PC-3 (cell line): ENCODE results near the gene MACROD1. TPM values are rescaled to one million over a fixed set of nuclear protein-coding genes. Genes with fewer than 3 reads are reported as not detected.

Source experiments
- ATAC-seq: fragments of 200-7000 bp; cut with Tn5 transposase; 2 replicates; pipeline ENCODE4 v1.9.1; 2020; ENCODE audit warnings: mild to moderate bottlenecking, moderate library complexity
- BruUV-seq: library from RNA; stranded (reverse); fragments of 400-500 nt; replicated peaks from 2 replicates; lab custom pipeline; 2021; lab: Mats Ljungman, UMichigan
- CTCF ChIA-PET: fragments of 300-600 bp; sonication (Branson Sonifier 250); formaldehyde crosslinking; loops from one replicate; lab custom pipeline; 2022; ENCODE audit warnings: antibody characterized with exemption; lab: Charles Lee
- POLR2A ChIA-PET: fragments of 300-600 bp; sonication (Branson Sonifier 250); formaldehyde crosslinking; loops from one replicate; lab custom pipeline; 2022; ENCODE audit warnings: antibody characterized with exemption; ENCODE audit not compliant: unreplicated experiment; lab: Charles Lee
- DNase-seq: peaks from one replicate; pipeline ENCODE4 v3.0.0-alpha.2; 2015
- H2AFZ ChIP-seq: fragments of 300-600 bp; sonication (generic); 2 replicates; pipeline ENCODE4 v1.6.0; 2016; ENCODE audit warnings: antibody characterized with exemption, low read length
- H3F3A ChIP-seq: fragments of 300-600 bp; sonication (generic); one replicate; pipeline ENCODE4 v1.6.0; 2017; ENCODE audit warnings: antibody characterized with exemption, low read length, control low read depth, mild to moderate bottlenecking; ENCODE audit not compliant: unreplicated experiment
- H3K27ac ChIP-seq: fragments of 300-600 bp; sonication (generic); 2 replicates; pipeline ENCODE4 v1.5.1; 2016; ENCODE audit warnings: mild to moderate bottlenecking, low read length
- H3K27me3 ChIP-seq: fragments of 300-600 bp; sonication (generic); 2 replicates; pipeline ENCODE4 v1.6.1; 2016; ENCODE audit warnings: low read length, mixed read lengths
- H3K36me3 ChIP-seq: fragments of 300-600 bp; sonication (generic); 2 replicates; pipeline ENCODE4 v1.6.1; 2016; ENCODE audit warnings: low read depth, mixed run types, low read length, mixed read lengths
- H3K4me1 ChIP-seq: fragments of 300-600 bp; sonication (generic); 2 replicates; pipeline ENCODE4 v1.5.1; 2016; ENCODE audit warnings: low read length; ENCODE audit not compliant: insufficient read depth
- H3K4me2 ChIP-seq: fragments of 300-600 bp; sonication (generic); 2 replicates; pipeline ENCODE4 v1.6.0; 2016; ENCODE audit warnings: low read length
- H3K4me3 ChIP-seq: fragments of 300-600 bp; sonication (generic); 2 replicates; pipeline ENCODE4 v1.5.1; 2016; ENCODE audit warnings: mild to moderate bottlenecking, low read length, mixed read lengths
- H3K79me2 ChIP-seq: fragments of 300-600 bp; sonication (generic); 2 replicates; pipeline ENCODE4 v1.6.1; 2017; ENCODE audit warnings: low read length, mixed read lengths
- H3K9ac ChIP-seq: fragments of 300-600 bp; sonication (generic); 2 replicates; pipeline ENCODE4 v1.6.0; 2016; ENCODE audit warnings: mild to moderate bottlenecking, low read length
- H3K9me2 ChIP-seq: fragments of 300-600 bp; sonication (generic); replicated peaks from 2 replicates; pipeline ENCODE4 v1.6.1; 2016; ENCODE audit warnings: mixed run types, low read length, mixed read lengths
- H3K9me3 ChIP-seq: fragments of 300-600 bp; sonication (generic); 2 replicates; pipeline ENCODE4 v1.6.1; 2016; ENCODE audit warnings: low read length, mixed read lengths
- H4K20me1 ChIP-seq: fragments of 300-600 bp; sonication (generic); 2 replicates; pipeline ENCODE4 v1.6.1; 2016; ENCODE audit warnings: low read length, mixed read lengths
- CTCF ChIP-seq: fragments of 300-600 bp; sonication (generic); conservative IDR thresholded peaks from 2 replicates; pipeline ENCODE4 v1.5.1; 2017; ENCODE audit warnings: antibody characterized with exemption, low read depth, mild to moderate bottlenecking, low read length
- EZH2 ChIP-seq: fragments of 300-600 bp; sonication (generic); IDR thresholded peaks from one replicate; pipeline ENCODE4 v1.6.1; 2017; ENCODE audit warnings: antibody characterized with exemption, mild to moderate bottlenecking, low read length; ENCODE audit not compliant: unreplicated experiment
- EZH2phosphoT487 ChIP-seq: fragments of 300-600 bp; sonication (generic); IDR thresholded peaks from 2 replicates; pipeline ENCODE4 v1.6.1; 2018; ENCODE audit warnings: mild to moderate bottlenecking, antibody characterized with exemption, low read length, borderline replicate concordance
- intact Hi-C: fragments of 100-400 bp; cut with micrococcal nuclease; formaldehyde crosslinking; loops from 2 replicates; pipeline ENCODE4 v1.9.0; 2023
- total RNA-seq: library from RNA; depleted of rRNA; stranded (reverse); fragments of >200 nt; gene quantifications from 2 replicates; pipeline ENCODE4 v1.2.3, GENCODE V29; 2014

Gene MACROD1
- total RNA-seq, 1 experiment from 2014 or later, result 71.4 TPM

DNA sequence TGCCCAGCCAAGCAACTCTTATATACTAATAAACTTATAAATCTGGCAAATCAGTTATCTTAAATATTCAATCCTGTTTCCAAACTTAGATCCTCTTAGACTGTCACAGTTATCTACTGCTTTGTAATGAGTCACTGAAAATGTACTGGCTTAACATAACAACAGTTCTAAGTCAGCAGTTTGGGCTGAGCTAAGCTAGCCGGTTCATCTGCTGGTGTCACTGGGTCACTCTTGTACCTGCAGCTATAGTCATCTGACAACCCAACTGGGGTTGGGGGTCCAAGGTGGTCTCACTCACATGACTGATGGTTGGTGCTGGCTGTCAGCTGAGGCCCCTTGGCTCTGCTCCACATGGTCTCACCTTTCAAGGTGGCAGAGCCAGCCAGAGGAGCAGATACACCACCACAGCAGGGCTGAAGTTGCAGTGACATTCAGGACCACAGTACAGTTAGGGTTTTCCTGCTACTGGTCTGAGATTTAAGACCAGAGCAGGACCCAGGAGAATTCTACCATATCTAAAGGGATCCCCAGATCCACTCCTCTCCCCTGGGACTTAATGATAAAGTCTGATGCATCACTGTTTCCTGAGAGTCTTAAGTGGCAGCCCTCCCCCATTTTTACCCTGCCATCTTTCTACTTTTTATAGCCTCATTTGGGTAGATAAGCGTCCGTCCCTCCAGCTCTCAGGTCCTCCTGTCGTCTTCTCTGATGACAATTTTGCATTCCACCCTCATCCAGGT, 7.9 kb upstream of the MACROD1 start:
- ChIA-PET POLR2A (interaction anchor here (0.6 kb wide), 1 partner anchor 113 kb away, joined by 4 read pairs; no protein-coding TSS in a partner anchor), CTCF (no interaction called here)
- H3K36me3 ChIP-seq, result no peaks in the 10 kb centered on the region
- H3K79me2 ChIP-seq, result no peaks in the 10 kb centered on the region
- no peaks in the 10 kb centered on the region for H3F3A ChIP-seq
- no peaks in the 10 kb centered on the region for H3K9me3 ChIP-seq
- no peaks in the 10 kb centered on the region for H3K9me2 ChIP-seq
- no peaks in the 10 kb centered on the region for H3K4me1 ChIP-seq
- H3K27ac ChIP-seq, result no peak overlapping the region
- no peak for TF ChIP-seq EZH2
- no peak for TF ChIP-seq EZH2phosphoT487
- TF ChIP-seq CTCF, result no peak
- H3K27me3 ChIP-seq, result no peaks in the 10 kb centered on the region
- intact Hi-C loops, result no loop called here
- BruUV-seq, result no TSS peak
- H3K4me3 ChIP-seq, result no peak overlapping the region
- no peak overlapping the region for H3K4me2 ChIP-seq
- no peaks in the 10 kb centered on the region for H4K20me1 ChIP-seq
- no peak overlapping the region for H2AFZ ChIP-seq
- no peak overlapping the region for H3K9ac ChIP-seq
- DNase-seq (peak; percentile 14), ATAC-seq (no peak)

DNA sequence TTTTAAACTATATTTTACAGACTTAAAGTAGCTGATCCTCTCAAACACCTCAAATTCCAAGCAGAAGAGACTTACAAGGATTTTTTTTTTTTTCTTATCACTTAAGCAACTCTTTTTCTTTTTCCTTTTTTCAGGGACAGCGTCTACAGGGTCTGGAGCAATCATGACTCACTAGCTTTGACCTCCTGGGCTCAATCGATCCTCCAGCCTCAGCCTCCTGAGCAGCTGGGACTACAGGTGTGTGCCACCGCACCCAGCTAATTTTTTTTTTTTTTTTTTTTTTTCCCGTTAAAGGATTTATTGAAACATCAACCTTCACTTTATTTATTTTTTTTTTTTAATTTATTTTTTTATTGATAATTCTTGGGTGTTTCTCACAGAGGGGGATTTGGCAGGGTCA, 4.5 kb upstream of the MACROD1 start:
- ChIA-PET CTCF (interaction anchor here (0.5 to 0.7 kb wide), 2 partner anchors 14 to 144 kb away, joined by 4 to 11 read pairs; no protein-coding TSS in a partner anchor), POLR2A (no interaction called here)
- Histone ChIP-seq H3K27ac (no peak overlapping the region), H3K4me3 (no peak overlapping the region), H3K4me2 (no peak overlapping the region), H3K27me3 (no peaks in the 10 kb centered on the region), H3K9ac (no peak overlapping the region), H3K9me3 (no peaks in the 10 kb centered on the region), H3F3A (no peaks in the 10 kb centered on the region), H4K20me1 (no peaks in the 10 kb centered on the region), H3K9me2 (no peaks in the 10 kb centered on the region), H3K4me1 (0 out of 2 replicates have a peak, but pooled peaks cover 4% of the 10 kb centered on the region), H3K79me2 (peaks cover 6% of the 10 kb centered on the region), H3K36me3 (no peaks in the 10 kb centered on the region), H2AFZ (no peak overlapping the region)
- ATAC-seq (no peak), DNase-seq (no peak)
- intact Hi-C loops, result no loop called here
- BruUV-seq, result no TSS peak
- TF ChIP-seq EZH2phosphoT487 (no peak), EZH2 (no peak), CTCF (no peak)

- H3K9me3 ChIP-seq, result no peaks in the 10 kb centered on the region
- peak overlapping the region; percentile 71 for H3K4me3 ChIP-seq
- CTCF ChIA-PET, result no interaction called here
- intact Hi-C loops, result no loop called here
- no peaks in the 10 kb centered on the region for H3K27me3 ChIP-seq
- H3K4me2 ChIP-seq, result peak overlapping the region; percentile 90
- no peak for TF ChIP-seq EZH2
- TF ChIP-seq CTCF, result no peak
- no peak for TF ChIP-seq EZH2phosphoT487
- 0 out of 2 replicates have a peak, but pooled peaks cover 7% of the 10 kb centered on the region for H4K20me1 ChIP-seq
- no peaks in the 10 kb centered on the region for H3K9me2 ChIP-seq
- no peaks in the 10 kb centered on the region for H3F3A ChIP-seq
- ATAC-seq (peak; percentile 25), DNase-seq (peak; percentile 18)
- peaks cover 34% of the 10 kb centered on the region for H3K79me2 ChIP-seq
- peak overlapping the region; percentile 74 for H2AFZ ChIP-seq
- POLR2A ChIA-PET, result interaction anchor here (0.6 kb wide), 1 partner anchor 565 kb away, joined by 3 read pairs; no protein-coding TSS in a partner anchor
- H3K36me3 ChIP-seq, result peaks cover 5% of the 10 kb centered on the region
- peaks cover 21% of the 10 kb centered on the region for H3K4me1 ChIP-seq
- peak overlapping the region; percentile 76 for H3K27ac ChIP-seq
- peak overlapping the region; percentile 88 for H3K9ac ChIP-seq
- no TSS peak for BruUV-seq
These were observed 452 bp downstream of the MACROD1 start for GRCh38 chr11:64165481-64165841.
